ENCODE data around the gene OXA1L. TPM values are rescaled to one million over a fixed set of nuclear protein-coding genes. Genes with fewer than 3 reads are reported as not detected.

Gene OXA1L
- total and polyA plus RNA-seq, 2 of the 13 experiments (the other 11 are each of a cell fraction or from before 2014, with no cell fraction given): 230 to 589 TPM

DNA sequence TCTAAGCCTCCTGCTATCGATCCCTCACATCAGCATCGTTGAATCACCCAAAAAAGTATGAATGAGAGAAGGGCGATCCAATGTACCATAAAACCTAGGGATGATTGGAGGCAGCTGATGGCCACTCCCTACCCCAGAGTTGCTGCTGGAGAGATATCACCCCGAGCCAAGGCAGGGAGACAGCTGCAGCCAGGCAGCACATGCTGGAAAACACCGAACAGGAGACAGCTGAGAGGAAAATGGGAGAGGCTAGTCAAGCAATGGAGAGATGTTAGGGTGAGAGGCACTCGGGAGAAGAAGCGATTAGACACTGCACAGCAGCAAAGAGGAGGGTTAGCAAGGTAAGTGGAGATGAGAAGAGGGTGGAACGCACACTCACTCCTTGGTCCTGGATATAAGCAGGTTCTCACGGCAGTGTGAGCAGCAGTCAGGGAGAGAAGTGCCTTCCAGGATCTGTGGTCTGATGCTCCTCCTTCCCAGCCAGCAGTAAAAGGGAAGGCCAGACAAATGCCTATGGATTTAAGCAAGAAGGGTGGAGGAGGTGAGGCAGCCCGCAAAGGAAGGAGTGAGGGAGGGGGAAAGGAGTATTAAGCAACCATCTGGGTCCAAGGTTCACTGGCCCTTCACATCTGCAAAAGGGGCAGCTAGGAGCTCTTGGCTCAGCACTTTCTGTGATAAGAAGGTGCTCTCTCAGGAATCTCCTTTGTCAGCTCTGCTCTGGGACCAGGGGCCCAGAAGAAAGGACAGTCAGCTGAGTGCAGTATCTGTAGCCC lies 48.6 kb downstream of the OXA1L start, which contains the start of gene SLC7A7 (continued):
- TF ChIP-seq MAFK (conservative IDR thresholded peaks at IDR 0.05 in 1 of 2, IDR thresholded peaks at IDR 0.05 in 1 of 2; ENCODE audit: low read length in 2 of 2) (peak in 1 of 2 experiments; percentile 31; a peak in 2 of 4 replicates), ZNF10 (CRISPR knock-in tag; IDR thresholded peaks at IDR 0.05; ENCODE audit: borderline replicate concordance, low read depth) (no peak), ZNF124 (CRISPR knock-in tag; IDR thresholded peaks at IDR 0.05) (no peak), FOXM1 (CRISPR knock-in tag; IDR thresholded peaks at IDR 0.05) (no peak), ZNF296 (CRISPR knock-in tag; conservative IDR thresholded peaks at IDR 0.05) (peak; percentile 41; the same call in 1 of the 2 replicates), ZNF292 (CRISPR knock-in tag; IDR thresholded peaks at IDR 0.05; ENCODE audit: borderline replicate concordance, low read depth) (0 out of 2 replicates have a peak, but pooled peaks have one; percentile 57), GTF3A (CRISPR knock-in tag; conservative IDR thresholded peaks at IDR 0.05) (no peak), ZMAT3 (CRISPR knock-in tag; conservative IDR thresholded peaks at IDR 0.05) (0 out of 2 replicates have a peak, but pooled peaks have one; percentile 80), ZNF207 (IDR thresholded peaks at IDR 0.05; ENCODE audit: borderline replicate concordance) (no peak), ZNF564 (CRISPR knock-in tag; IDR thresholded peaks at IDR 0.05) (no peak), MED1 (CRISPR knock-in tag; IDR thresholded peaks at IDR 0.05) (no peak), FOXA3 (CRISPR knock-in tag; IDR thresholded peaks at IDR 0.05) (no peak), ZNF768 (CRISPR knock-in tag; IDR thresholded peaks at IDR 0.05) (no peak), NFATC3 (CRISPR knock-in tag; IDR thresholded peaks at IDR 0.05) (no peak), SALL1 (CRISPR knock-in tag; IDR thresholded peaks at IDR 0.05) (peak; percentile 63), ZNF234 (CRISPR knock-in tag; conservative IDR thresholded peaks at IDR 0.05) (no peak), FLYWCH1 (CRISPR knock-in tag; IDR thresholded peaks at IDR 0.05) (no peak), MAFF (IDR thresholded peaks at IDR 0.05; ENCODE audit: low read depth, low read length) (peak; percentile 28; the same call in 1 of the 2 replicates), ZFP62 (CRISPR knock-in tag; IDR thresholded peaks at IDR 0.05) (no peak), IRF2 (CRISPR knock-in tag; IDR thresholded peaks at IDR 0.05) (peak; percentile 30; the same call in 1 of the 2 replicates)
- TF ChIP-seq, protein P1, sequence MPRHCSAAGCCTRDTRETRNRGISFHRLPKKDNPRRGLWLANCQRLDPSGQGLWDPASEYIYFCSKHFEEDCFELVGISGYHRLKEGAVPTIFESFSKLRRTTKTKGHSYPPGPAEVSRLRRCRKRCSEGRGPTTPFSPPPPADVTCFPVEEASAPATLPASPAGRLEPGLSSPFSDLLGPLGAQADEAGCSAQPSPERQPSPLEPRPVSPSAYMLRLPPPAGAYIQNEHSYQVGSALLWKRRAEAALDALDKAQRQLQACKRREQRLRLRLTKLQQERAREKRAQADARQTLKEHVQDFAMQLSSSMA (CRISPR knock-in tag; IDR thresholded peaks at IDR 0.05): 0 out of 2 replicates have a peak, but pooled peaks have one; percentile 71
- TF ChIP-seq, protein P2, sequence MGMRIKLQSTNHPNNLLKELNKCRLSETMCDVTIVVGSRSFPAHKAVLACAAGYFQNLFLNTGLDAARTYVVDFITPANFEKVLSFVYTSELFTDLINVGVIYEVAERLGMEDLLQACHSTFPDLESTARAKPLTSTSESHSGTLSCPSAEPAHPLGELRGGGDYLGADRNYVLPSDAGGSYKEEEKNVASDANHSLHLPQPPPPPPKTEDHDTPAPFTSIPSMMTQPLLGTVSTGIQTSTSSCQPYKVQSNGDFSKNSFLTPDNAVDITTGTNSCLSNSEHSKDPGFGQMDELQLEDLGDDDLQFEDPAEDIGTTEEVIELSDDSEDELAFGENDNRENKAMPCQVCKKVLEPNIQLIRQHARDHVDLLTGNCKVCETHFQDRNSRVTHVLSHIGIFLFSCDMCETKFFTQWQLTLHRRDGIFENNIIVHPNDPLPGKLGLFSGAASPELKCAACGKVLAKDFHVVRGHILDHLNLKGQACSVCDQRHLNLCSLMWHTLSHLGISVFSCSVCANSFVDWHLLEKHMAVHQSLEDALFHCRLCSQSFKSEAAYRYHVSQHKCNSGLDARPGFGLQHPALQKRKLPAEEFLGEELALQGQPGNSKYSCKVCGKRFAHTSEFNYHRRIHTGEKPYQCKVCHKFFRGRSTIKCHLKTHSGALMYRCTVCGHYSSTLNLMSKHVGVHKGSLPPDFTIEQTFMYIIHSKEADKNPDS (CRISPR knock-in tag; IDR thresholded peaks at IDR 0.05): no peak
- TF ChIP-seq, protein P3, sequence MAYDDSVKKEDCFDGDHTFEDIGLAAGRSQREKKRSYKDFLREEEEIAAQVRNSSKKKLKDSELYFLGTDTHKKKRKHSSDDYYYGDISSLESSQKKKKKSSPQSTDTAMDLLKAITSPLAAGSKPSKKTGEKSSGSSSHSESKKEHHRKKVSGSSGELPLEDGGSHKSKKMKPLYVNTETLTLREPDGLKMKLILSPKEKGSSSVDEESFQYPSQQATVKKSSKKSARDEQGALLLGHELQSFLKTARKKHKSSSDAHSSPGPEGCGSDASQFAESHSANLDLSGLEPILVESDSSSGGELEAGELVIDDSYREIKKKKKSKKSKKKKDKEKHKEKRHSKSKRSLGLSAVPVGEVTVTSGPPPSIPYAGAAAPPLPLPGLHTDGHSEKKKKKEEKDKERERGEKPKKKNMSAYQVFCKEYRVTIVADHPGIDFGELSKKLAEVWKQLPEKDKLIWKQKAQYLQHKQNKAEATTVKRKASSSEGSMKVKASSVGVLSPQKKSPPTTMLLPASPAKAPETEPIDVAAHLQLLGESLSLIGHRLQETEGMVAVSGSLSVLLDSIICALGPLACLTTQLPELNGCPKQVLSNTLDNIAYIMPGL (CRISPR knock-in tag; IDR thresholded peaks at IDR 0.05; ENCODE audit: borderline replicate concordance in 1 of 2, low read depth in 1 of 2): no peak
- TF ChIP-seq, protein P4, sequence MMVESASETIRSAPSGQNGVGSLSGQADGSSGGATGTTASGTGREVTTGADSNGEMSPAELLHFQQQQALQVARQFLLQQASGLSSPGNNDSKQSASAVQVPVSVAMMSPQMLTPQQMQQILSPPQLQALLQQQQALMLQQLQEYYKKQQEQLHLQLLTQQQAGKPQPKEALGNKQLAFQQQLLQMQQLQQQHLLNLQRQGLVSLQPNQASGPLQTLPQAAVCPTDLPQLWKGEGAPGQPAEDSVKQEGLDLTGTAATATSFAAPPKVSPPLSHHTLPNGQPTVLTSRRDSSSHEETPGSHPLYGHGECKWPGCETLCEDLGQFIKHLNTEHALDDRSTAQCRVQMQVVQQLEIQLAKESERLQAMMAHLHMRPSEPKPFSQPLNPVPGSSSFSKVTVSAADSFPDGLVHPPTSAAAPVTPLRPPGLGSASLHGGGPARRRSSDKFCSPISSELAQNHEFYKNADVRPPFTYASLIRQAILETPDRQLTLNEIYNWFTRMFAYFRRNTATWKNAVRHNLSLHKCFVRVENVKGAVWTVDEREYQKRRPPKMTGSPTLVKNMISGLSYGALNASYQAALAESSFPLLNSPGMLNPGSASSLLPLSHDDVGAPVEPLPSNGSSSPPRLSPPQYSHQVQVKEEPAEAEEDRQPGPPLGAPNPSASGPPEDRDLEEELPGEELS (CRISPR knock-in tag; IDR thresholded peaks at IDR 0.05): no peak

Data from HepG2 (cell line).